ENCODE results near the gene GPC5. TPM values are rescaled to one million over a fixed set of nuclear protein-coding genes. Genes with fewer than 3 reads are reported as not detected.

GPC5 gene
- total RNA-seq, 1 donor from 2014 or later = 8.6 TPM

DNA sequence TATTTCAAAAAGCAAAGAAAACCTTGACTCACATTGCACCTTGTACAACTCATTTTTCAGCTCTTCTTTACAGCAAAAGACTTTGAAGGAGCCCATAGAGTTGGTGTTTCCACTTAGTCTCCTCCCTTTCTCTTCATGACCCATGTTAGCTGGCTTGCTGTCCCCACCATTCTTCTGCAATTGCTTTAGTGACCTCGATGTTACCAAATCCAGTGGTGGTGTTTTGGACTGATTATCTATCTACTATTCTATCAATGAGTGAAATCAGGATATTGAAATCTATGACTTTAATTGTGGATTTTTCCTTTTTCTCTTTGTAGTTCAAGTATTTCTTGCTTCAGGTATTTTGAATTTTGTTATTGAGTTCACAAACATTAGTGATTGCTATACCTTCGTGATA, 197.3 kb downstream of the GPC5 start:
- no peak for DNase-seq

GRCh38 chr13:91596842-91597241, 198.4 kb downstream of the GPC5 start:
- no peak for DNase-seq

- no peak for DNase-seq
These were observed 200.2 kb downstream of the GPC5 start for GRCh38 chr13:91598655-91599054.

DNA sequence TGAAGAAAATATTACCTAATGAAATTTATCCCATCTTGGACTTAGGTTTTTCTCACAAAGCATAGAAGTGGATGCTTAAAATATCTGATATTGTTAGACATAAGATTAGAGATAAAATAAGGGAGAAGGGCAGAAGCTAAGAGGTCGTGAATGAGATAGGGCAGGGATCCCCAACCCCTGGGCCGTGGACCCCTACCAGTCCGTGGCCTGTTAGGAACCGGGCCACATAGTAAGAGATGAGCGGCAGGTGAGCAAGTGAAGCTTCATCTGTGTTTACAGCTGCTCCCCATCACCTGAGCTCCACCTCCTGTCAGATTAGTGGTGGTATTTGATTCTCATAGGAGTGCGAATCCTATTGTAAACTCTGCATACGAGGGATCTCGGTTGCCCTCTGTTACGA, 202.9 kb downstream of the GPC5 start:
- no peak for DNase-seq

DNA sequence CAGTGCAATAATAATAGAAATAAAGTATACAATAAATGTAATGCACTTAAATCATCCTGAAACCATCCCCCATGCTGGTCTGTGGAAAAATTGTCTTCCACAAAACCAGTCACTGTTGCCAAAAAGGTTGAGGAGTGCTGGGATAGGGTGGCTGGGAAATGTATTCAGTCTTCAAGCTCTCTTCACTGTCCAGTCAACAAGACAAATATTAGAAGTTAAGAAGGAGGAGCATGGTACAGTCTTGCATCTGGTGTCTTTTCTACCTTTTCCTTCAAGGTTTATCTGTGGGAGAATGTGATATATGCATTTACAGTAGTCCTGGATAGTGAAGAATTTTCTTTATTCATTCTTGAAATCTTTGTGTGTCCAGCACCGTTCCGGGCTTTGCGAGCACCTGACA, 203.4 kb downstream of the GPC5 start:
- no peak for DNase-seq

GRCh38 chr13:91609353-91609752, 210.9 kb downstream of the GPC5 start:
- no peak for DNase-seq

- no peak for DNase-seq
These were observed 219.9 kb downstream of the GPC5 start for GRCh38 chr13:91618315-91618714.

- no peak for DNase-seq
These were observed 222.3 kb downstream of the GPC5 start for GRCh38 chr13:91620670-91621141.

DNA sequence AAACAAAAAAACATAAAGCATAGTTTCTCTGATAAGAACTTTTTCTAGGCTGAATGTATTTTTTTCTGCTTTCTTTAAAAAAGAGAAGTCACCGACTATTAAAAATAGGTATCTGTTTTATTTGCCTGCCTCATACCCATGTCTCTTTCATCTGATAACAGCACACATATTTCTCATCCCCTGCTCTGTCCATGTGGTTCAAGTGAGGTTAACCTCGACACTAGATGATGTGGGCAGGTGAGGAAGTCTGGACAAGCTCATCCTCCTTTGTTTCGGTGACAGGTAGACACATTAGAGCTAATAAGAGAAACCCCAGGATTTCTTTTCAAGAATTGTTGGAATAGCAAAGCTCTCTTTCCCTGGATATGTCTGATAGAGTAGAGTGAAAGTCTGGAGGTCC, 222.7 kb downstream of the GPC5 start:
- no peak for DNase-seq

- DNase-seq = no peak
These were observed 223.5 kb downstream of the GPC5 start for GRCh38 chr13:91621963-91622362.

DNA sequence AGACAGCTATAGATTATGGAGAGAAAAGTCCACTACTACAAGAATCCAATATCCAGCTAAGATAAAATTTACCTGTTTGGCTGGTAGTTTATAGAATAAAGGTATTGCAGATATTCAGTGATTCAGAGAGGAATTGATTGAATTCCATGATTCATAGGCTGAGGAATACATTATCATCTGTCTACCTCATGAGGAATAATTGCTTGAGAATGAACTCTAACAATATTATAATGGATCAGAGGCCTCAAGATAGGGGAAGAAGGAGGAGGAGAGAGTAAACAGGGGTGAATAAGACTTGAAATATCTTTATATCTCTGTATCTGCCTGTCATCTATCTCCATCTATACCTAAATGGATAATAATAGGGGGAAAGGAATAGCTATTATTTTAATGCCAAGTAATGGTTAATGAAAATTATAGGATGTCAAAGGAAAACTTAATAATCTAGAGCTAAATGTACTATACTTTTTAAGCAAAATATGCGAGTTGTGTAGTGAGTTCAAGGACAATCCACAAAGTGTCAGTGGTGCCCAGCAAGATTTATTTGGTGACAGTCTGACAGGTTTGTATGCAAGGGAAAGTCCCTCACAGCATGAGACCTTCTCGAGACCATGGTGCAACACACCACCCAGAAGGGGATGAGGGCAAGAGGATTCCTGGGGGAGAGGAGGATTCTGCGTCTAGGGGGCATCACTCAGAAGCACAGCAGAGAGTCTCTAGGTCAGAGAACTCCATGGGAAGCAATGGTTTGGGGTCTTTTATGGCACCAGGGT, 224.5 kb downstream of the GPC5 start:
- no peak for DNase-seq

GRCh38 chr13:91627952-91628739, 229.7 kb downstream of the GPC5 start:
- no peak for DNase-seq

DNA sequence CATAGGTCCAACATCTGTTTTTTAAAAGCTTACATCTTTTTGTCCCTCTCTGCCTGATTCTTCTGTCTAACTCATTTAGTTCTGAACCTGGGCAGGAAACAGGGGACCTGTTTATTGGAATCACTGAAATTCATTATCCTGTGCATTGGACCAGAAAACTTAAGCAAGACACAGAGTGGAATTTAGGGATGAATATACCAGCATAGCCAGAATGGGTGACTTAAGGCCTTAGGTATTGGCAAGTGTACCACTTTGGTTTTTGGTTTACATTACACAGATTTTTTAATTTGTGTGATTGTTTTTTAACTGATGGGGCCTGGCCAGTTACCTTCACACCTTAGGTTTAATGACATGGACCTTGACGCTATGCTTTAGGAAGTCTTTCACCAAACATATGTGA, 232.5 kb downstream of the GPC5 start:
- no peak for DNase-seq

- no peak for DNase-seq
These were observed 233.7 kb downstream of the GPC5 start for GRCh38 chr13:91632086-91632485.

GRCh38 chr13:91639330-91639729, 240.9 kb downstream of the GPC5 start:
- DNase-seq = no peak

DNA sequence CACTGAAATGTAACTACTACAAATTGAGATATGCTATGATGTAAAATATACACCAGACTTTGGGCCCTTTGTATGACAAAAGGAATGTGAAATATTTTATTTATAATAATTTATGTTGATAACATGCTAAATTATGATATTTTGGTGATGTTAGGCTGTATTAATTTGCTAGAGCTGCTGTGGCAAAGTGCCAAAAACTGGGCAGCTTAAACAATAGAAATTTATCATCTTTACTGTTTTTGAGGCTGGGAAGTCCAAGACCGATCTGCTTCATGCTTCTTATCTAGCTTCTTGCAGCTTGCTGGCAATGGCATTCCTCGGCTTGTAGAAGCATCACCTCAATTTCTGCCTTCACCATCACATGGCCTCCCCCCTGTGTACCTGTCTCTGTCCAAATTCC, 245.0 kb downstream of the GPC5 start:
- DNase-seq = no peak

- DNase-seq = no peak
These were observed 246.4 kb downstream of the GPC5 start for GRCh38 chr13:91644806-91645205.

DNA sequence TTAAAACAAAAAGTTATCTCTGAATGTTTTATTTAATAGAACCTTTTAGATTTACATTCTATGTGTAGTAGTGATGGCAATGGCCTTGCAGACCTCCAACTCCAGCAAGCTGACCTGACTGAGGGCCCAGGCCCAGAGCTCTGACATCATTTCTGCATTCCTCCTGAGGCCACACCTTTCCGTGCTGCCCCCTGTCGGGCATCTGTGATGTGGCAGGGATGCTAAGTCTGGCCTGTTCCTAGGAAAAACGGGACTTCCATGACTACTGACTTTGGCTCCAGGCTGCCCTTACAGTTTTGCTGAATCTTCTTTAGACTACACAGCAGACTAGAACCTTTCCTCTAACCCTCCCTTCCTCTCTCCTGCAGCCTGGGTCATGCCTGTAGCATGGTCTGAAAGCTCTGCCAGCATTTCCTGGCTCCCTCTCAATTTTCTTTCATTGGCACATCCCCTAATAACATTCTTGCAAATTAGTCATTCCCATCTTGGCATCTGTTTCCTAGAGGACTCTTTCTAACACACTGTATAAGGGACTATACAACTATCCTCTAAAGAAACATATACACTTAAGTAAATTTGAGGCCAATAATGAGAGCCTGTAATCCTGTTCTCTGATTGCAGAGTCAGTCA, 249.1 kb downstream of the GPC5 start:
- DNase-seq = no peak

- no peak for DNase-seq
These were observed 249.6 kb downstream of the GPC5 start for GRCh38 chr13:91648012-91648411.

DNA sequence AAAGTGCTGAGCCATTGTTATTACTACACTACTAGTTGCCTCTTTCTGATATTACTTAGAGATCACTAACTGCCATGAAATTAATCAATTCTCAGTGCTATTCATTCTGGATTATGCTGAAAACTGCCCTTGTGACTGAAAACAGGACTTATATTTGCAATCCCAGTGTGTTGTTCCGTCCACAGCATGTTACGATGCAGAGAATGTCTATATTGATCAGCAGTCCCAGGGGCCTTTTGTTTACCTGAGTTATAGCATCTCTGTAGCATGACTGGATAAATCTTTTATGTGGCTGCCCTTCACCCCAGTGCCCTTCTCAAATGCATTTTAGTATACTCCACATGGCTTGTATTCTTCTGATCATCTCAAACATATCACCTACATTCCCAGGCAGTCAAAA, 251.0 kb downstream of the GPC5 start:
- DNase-seq = no peak

- no peak for DNase-seq
These were observed 254.2 kb downstream of the GPC5 start for GRCh38 chr13:91652404-91653301.

GRCh38 chr13:91655731-91656130, 257.3 kb downstream of the GPC5 start:
- DNase-seq = no peak

Measured in occipital lobe (tissue), 2 donors.